Measurements from ENCODE around the gene ZFYVE21.

Gene ZFYVE21

DNA sequence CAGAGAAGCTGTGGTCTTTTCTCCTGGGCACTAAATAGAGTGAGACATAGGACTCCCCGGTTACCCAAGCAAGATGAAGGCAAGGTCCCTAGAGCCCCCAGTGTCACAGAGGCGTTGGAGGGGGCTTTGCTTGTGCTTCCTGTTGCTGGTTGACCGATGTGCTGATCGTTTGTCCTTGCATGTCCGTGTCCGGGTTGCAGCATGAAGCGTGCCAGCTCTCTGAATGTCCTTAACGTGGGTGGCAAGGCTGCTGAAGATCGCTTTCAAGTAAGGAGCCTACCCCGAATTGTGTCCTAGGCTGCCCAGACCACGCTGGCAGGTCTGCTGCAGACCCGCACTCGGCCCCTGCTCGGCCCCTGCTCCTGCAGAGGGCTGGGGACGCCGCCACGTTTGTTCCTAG lies 23.5 kb upstream of the ZFYVE21 start:
- no peak for DNase-seq (ENCODE audit: low read depth in 2 of 2)

DNA sequence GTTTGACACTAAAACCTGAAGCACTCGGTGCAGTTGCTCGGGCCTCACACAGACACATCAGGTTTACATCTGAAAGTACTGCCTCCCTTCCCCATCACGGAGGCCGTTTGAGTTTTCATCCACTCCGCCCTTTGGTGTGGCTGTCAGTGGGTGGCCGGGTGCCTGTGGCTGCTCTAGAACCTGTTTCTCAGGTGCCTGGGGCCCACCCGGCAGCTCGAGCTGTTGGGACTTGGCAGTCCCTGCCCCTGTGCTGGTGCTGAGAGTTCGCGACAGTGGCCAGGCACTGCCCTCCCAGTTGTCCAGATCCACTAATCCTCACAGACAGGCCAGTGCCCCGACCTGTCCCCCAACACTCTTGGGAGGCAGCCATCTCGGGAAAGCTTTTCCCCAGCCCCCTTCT lies 22.7 kb upstream of the ZFYVE21 start:
- no peak for DNase-seq (ENCODE audit: low read depth in 2 of 2)

DNA sequence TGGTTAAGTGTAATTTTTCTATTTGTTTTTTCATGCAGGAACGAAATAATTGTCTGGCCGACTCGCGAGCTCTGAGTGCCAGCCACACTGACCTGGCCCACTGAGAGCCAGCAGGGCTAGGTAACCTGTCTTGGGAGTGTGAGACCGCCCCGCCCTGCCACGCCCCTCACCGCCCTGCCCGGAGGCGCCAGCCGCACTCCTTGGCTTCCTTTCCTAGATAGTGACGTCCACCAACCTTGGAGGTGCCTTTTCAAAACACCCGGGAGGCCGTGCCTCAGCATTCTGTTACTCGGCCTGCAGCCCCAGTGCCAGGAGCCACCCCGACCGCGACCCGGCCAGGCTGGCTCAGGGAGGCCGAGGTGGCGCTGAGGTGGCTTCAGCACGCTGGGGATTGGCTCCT lies 22.1 kb upstream of the ZFYVE21 start:
- DNase-seq (ENCODE audit: low read depth in 2 of 2): no peak

DNA sequence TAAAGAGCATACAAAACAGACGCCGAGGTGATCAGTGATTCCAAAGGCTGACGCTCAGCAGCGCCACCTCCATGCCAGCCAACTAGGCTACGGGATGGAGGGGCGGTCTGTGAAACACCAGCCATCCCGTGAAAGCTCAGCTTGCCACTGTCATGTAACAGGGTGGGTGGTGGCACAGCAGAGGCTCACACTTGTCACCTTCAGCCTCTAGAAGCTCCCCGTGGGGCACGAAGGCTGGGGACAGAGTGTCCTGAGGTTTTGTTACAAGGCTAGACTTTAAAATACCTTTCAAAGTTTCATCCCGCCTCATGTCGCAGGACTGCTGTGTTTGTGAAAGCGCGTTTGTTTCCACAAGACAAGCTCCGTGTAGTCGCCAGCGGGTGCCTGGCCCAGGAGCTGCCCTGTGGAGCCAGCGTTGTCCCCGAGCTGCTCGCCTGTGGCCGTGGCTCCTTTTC lies 21.0 kb upstream of the ZFYVE21 start:
- DNase-seq (ENCODE audit: low read depth in 2 of 2): no peak

DNA sequence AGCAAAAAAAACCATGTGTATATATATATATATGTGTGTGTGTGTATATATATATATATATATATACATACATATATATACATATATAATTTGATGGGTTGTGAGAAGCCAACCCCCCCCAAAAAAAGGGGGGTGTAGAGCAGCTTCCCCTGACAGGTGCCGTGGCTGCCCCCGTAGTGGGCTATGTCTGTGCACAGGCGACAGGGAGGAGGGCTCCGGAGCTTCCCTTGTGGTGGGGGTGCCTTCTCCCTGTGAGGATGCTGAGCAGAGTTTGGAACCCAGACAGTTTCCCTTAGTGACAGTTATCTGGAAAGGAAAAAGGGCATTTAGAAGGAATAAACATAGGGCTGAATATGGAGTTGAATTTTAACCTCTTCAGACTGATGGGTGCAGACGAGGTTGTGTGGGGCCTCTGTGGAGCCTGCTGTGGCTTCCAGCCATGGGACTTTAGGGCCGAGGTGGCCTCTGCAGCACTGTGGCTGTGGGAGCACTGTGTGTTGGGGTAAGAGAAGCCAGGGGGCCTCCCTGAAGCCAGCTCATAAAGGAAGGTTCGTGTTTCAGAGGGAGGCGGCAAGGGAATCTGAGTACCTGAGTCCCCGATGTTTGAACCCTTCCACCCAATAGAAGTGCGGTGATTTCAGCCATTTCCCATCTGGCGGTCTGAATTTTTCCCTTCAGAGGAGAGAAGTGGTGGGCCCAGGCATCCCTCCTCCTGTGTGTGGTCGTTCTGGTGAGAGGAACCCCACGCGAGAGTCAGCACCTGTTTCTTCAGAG lies 20.1 kb upstream of the ZFYVE21 start:
- no peak for DNase-seq (ENCODE audit: low read depth in 2 of 2)

DNA sequence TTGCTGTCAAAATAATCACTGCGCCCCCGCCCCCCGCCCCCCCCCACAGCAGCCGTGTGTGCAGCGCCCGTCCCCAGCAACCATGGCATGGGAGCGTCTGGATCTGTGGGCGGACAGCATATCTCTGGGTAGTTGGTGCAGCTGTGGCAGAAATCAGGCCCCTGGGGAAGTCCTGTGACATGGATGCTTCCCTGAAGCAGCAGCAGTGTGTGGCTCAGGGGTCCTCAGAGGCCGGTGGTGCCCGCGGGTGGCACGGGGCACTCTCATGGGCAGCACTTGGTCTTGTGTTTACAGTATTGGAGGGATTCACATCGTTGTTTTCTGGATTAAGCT lies 19.6 kb upstream of the ZFYVE21 start:
- no peak for DNase-seq (ENCODE audit: low read depth in 2 of 2)

DNA sequence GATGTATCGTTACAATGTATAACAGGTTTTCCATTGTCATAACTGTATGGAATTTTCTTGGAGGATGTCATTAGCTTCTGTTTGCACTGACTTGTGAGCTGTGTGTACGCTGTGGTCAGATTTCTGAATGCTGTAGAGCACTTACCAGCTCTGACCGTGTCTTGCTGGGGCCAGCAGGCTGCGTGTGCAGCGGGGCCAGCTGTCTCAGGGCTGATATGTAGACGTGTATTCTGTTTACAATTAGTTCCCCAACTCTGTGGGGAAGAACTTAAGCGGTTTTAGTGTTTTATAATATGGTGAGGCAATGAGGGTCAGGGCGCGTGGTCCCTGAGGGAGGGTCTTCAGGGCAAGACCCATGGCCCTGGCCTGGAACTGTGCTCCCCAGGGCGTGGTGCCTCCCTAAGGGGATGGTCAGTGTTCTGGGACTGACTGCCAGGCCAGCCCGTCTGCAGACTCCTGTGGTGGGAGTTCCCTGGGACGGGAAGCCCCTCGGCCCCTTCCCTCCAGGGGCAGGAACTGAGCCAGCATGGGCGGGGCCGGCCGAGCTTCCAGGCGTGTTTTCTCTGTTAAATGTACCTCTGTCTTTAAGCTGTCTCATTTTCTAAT lies 19.0 kb upstream of the ZFYVE21 start:
- DNase-seq (ENCODE audit: low read depth in 2 of 2): no peak

DNA sequence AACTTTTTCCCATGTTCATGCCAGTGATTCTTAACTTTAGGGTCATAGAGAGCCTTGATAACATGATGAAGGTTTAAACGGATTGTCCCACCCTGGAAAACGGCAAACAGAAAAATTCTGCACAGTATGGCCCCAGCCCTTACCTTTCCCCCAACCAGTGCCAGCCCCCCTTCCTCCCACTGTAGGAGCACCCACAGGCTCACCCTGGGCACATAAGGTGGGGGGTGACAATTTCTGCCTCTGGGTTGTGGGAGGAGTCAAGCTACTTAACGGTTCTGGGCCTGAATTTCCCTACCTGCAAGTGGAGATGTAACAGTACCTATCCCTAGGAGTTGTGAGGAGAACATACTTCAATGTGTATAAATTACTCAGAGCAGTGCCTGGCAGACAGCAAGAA lies 18.4 kb upstream of the ZFYVE21 start:
- no peak for DNase-seq (ENCODE audit: low read depth in 2 of 2)

DNA sequence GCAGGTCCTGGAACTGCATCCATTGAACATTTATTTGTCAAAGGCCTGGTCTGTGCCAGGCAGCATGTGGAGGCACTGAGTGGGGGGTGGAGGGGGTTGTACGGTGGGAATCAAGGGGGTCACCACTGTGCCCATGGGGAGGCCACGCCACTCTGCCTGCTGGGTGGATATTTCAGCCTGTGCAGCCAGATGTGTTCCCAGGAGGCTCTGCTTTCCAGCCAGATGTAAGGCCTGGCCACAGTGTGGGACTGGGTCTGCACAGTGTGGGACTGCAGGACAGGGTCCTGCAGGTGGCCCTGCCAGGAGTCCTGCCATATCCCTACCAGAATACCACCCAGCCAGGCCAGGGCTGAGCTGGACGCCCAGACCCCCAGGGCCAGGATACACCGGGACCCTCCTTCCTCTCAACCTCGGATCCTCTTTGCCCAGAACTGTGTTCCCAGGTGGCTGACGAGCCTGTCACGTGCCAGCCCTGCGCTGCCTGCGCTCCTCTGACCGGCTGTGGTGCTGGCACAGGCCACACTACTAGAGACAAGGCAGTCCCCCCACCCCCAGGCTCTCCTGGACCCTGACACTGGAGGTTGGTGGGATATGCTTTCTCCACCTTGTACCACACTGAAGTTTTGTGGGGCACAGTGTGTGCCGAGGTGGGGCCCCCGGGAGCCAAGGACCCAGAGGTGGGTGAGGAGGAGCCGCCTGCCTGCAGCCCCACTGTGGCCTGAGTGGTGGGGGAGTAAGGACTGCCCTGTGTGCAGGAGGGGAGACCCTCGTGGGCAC lies 17.8 kb upstream of the ZFYVE21 start:
- DNase-seq (ENCODE audit: low read depth in 2 of 2): no peak

DNA sequence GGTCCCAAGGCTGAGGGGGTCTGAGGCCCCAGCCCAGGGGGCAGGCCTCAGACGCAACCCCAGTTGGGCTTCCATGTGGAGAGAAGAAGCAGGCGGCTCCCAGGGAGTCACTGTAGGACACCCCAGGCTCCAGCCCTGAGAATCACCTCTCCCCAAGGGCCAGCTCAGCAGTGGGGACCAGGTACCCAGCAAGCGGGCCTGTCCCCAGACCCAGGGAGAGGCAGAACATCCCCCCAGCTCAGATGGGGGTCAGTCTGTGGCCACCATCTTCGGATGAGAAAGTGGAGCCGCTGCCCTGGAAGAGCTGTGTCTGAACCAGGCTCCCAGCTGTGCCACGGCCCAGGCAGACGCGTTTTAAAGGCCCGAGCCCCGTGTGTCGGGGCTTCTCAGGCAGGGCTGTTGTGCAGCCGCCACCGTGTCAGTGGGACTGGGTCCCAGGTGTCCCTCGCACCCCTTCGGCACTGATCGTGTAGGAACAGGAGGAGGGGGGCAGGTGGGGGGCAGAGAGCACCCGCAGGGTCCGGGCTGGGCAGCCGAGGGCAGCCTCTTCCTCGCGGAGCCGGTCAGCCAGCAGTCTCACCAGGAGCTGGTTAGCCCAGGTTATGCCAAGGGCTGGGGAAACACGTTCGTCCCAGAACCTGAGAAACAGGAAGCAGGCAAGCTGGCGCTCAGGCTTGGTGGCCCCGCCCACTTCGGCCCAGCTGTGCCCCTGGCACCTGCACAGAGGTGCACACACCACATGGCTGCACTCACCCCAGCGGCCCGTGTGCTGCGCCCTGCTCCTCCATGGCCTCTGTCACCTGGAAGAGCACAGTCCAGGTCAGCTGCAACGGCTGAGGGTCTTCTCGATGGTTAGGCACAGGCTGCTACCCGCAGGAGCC lies 17.0 kb upstream of the ZFYVE21 start:
- DNase-seq (ENCODE audit: low read depth in 2 of 2): no peak

DNA sequence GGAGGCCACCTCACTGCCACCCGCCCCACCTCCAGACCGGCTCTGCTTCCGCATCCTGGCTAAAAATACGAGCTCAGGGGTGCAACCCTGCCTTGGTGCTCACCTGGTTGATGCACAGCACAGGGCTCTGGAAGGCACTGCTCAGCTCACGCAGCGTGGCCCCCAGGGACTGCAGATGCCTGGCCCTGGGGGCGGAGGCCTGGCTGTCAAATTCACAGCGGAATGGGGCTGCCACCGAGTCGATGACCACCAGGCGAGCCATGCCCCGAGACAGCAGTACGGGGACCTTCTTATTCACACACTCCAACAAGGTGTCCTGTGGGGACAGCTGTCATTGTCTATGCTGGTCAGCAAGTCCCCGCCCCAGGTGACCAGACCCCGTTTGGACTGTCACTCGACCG lies 16.3 kb upstream of the ZFYVE21 start:
- DNase-seq (ENCODE audit: low read depth in 2 of 2): no peak

DNA sequence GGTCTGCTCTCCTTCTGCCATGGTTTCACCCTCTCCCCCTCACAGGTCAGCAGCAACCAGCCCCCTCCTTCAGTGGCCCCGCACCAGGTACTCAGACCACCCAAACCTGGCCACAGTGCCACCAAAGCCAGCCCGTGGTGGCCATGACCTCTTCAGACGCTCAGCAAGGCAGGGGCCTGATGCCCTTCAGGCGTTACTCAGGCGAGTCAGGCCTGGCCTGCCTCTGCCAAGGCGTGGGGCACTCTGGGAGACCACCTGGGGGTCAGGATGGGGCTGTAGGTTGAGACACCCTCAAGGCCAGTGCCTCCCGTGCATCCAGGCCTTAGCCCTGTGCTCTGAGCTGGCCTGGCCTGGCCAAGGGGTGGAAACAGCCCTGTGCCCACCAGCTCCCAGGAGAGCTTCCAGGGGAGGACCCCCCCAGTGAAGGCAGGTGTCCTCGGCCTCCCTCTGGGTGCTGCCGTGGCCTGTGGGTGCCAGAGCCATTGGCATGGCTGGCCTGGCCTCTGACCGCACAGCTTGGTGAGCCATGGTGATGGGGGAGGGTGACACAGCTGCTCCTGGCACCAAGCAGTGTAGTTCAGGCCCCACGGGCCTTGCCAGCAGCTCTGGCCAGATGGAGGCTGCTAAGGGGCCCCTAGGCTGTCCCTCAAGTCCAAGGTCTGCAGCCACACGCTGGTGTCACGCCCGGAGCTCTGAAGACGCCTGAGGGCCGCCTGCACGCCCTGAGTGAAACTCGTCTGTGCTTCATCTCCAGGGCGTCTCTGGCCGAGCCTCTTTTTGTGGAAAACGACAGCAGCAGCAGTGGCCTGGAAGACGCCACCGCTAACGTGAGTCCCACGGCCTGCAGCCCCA lies 15.5 kb upstream of the ZFYVE21 start:
- no peak for DNase-seq (ENCODE audit: low read depth in 2 of 2)

DNA sequence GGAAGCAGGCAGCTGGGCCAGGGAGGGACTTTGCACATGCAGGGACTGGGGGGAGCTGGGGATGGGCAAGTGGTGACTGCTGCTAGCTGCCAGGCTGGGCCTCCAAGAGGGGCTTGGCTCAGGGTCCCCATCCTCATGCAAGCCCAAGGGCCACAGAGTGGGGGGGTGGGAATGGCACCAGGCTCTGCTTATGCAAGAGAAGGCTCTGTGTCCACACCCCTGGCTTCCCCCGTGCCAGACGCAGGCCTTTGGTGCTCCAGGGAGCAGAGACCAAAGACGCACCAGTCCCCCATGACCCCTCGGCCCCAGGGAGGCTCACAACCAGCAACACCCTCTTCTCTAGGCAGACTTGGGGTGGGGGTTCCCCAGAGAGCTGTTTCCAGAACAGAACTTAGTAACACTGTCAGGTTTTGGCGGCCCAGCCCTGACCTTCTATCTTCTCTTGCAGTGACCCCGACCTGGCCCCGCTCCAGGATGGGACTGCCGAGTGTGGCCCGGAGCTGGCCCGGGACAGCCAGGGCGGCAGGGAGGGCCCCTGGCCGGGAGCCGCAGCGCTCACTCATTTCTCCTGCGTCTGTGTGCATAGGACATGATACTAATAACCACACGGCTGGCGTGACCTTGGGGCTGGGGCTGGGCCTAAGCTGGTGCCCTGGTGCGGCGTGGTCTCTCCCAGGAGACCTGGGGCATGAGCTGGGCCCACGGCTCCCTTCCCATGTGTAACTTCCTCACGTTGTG lies 14.7 kb upstream of the ZFYVE21 start:
- DNase-seq (ENCODE audit: low read depth in 2 of 2): no peak

DNA sequence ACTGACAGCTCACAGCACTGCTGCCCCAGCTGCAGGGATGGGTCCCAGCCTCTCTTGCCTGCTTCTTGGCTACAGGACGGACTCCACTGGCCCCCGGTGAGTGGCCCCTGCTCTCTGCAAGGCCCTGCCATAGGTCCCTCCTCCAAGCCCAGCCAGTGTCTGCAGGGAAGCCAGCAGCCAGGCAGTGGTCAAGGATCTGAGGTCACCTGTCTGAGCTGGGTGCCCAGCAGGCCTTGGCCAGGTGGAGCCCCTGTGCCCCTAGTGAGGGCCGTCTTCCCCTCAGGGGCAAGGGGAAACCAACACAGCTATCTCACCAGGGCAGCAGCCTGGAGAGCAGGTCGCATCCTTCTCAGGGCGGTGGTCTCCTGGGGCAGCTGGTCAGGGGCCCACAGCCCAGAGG lies 13.5 kb upstream of the ZFYVE21 start:
- no peak for DNase-seq (ENCODE audit: low read depth in 2 of 2)

DNA sequence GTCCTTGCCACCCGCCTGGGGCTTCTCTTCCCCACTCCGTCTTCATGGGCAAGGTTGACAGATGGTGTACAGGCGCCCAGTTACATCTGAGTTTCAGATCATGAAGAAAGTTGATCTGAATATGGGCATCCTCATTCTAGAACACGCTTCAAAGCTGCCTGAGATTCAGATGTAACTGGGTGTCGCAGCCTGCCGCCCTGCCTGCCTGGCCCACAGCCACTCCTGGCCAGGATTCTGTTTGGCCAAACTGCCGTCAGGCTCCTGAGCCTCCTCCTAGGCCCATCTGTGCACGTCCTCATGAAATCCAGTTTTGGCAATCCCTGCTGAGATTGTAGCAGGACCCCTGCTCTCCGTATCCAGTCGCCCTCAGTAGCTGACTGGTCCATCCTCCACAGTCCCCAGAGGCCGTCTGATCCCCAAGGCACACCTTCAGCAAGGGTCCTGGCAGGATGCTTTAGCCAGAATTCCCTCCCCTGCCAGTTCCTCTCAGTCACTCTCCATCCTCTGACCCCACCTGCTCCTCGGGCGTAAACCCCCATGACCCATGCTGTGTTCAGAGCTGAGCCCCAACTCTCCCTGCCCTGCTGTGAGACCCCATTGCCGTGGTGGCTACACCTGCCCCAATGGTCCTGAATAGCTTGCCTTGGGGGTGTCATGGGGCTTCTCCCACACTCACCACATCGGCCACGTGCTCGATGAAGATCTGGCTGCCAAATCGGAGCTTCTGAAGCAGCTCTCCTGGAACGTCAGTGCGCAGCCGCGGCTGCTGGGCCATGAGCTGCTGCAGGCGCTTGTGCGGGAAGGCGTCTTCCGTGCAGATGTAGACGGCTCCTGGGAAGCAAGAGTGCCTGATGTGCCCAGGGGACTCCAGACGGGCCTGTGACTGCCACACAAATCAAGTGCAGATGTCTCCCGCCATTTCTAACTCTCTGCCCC lies 12.8 kb upstream of the ZFYVE21 start:
- DNase-seq (ENCODE audit: low read depth in 2 of 2): no peak

DNA sequence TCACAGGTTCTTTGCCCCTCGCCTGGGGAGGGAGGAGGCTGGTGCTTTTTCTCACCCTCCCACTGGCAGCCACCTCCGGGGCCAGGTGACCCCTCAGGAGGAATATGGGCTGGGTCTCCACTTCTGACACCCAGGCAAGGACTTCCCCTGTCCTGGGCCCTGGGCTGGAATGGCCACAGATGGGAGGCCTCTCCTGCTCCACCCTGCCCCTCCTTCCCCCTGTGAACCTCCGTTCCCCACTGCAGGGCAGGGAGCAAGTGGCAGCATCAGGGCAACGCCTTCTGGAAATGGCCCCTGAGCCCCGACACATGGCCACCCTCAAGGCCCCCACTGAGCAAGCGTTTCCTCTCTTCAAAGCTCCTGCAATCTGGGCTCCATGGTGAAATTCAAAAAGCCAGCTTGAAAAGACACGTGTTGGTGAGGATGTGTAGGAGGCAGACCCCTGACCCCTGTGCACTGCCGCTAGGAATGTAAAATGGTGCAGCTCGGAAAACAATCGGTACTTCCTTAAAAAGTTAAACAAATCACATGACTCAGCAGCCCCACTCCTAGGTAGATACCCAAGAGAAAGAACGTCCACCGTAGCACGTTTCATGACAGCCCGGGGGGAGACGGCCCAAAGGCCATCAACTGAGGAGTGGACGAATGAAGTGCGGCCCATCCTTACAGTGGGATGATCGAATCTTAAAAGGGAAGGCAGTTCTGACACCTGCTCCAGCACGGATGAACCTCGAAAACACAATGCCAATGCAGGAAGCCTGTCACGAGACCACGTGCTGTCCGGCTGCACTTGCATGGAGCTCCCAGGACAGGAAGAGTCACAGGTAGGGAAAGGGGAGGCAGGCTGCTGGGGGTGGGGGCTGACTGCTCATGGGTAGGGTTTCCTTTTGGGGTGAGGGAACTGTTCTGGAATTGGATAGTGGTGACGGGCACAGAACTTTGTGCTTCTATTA lies 11.9 kb upstream of the ZFYVE21 start:
- DNase-seq (ENCODE audit: low read depth in 2 of 2): no peak

DNA sequence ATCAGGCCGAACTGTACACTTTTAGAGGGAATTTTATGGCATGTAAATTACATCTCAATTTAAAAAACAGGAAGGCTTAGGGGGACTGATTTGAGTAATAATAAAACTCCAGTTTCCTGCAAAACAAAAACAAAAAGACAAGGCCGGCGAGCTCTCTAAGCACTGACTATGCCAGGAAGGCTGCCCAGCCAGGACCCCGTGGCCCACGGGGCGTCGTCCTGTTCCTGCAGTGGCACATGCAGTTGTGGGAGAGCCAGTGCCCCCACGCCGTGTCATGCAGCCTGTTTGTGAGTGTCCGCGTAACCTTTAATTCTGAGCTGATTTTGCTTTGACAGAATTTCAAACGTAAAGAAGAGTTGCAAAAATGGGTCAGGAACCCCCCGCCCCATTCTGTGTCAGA lies 10.9 kb upstream of the ZFYVE21 start:
- DNase-seq (ENCODE audit: low read depth in 2 of 2): no peak

DNA sequence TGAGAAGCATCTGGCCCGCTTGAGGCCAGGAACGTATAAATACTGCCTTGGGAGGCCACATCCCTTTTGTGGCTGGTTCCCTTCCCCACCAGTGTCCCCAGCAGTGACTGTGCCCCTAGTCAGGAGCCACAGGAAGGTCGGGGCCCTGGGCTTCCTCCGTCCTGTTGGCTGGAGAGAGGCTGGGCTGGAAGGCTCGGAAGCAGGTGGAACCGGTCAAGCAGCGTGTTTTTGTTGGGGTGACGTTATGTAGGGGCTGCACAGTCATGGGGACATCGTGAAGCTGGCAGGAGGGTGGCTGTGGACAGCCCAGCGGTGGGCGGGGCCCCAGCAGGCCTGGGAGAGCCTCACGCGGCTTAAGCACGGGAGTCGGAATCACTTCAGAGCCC lies 10.5 kb upstream of the ZFYVE21 start:
- no peak for DNase-seq (ENCODE audit: low read depth in 2 of 2)
